ENCODE results near the gene TRIM66. TPM values are rescaled to one million over a fixed set of nuclear protein-coding genes. Genes with fewer than 3 reads are reported as not detected.

Gene TRIM66
- total and polyA plus RNA-seq, 2 donors (not counting 3 experiments of a cell fraction or from before 2014, with no cell fraction given), result 5.5 to 11.7 TPM

DNA sequence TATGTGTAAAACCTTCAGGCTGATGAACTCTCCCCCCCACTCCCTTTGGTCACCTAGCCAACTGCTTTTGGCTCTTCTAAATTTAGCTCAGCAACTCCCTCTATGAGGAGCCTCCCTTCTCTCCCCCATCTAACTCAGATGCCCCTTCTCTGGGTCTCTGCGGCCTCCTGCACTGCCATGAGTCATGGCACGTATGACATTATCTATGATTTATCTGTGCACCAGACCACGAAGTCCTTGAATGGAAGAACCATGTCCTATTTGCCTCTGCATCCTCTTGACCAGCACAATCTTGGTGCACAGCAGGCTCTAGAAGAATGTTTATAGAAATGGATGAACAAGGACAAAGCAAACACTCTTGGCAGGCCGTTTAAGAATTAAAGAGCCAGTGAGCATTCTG is 46.1 kb upstream of the TRIM66 start:
- intact Hi-C loops (cut with micrococcal nuclease), result no loop called here
- FAIRE-seq (no peak), DNase-seq (ENCODE audit: low read depth, low spot score) (no peak)
- dilution Hi-C loops (cut with MboI; ENCODE audit: extremely low pct_ligation_motif_present, low sequenced_read_pairs), result no loop called here
- Histone ChIP-seq H3K9me3 (replicated peaks; ENCODE audit: control insufficient read depth, insufficient read depth, low read length) (no peaks in the 10 kb centered on the region), H3K4me3 (replicated peaks in 1 of 3; ENCODE audit: insufficient read depth in 1 of 3, low read depth in 1 of 3, low read length in 3 of 3) (no peak overlapping the region), H3K9me1 (replicated peaks; ENCODE audit: control insufficient read depth, extremely low read depth, insufficient read depth, low read length) (no peaks in the 10 kb centered on the region), H2AFZ (ENCODE audit: low read depth, low read length) (no peak overlapping the region), H3K4me1 (ENCODE audit: control insufficient read depth, extremely low read depth, insufficient read depth, low read length) (peaks cover 24% of the 10 kb centered on the region), H3K36me3 (ENCODE audit: control insufficient read depth in 2 of 2, extremely low read depth in 1 of 2, insufficient read depth in 2 of 2, low read length in 2 of 2) (no peaks in the 10 kb centered on the region), H3K9ac (replicated peaks; ENCODE audit: extremely low read depth, insufficient read depth, low read length) (no peak overlapping the region), H3K4me2 (ENCODE audit: insufficient read depth, low read length) (no peak overlapping the region), H4K20me1 (replicated peaks; ENCODE audit: control insufficient read depth, extremely low read depth, insufficient read depth, low read length) (no peaks in the 10 kb centered on the region), H3K79me2 (ENCODE audit: control insufficient read depth, insufficient read depth, low read length) (no peaks in the 10 kb centered on the region), H3K27me3 (ENCODE audit: control insufficient read depth in 2 of 2, insufficient read depth in 2 of 2, low read length in 2 of 2) (no peaks in the 10 kb centered on the region), H3K27ac (ENCODE audit: insufficient read depth, low read depth, low read length) (no peak overlapping the region)
- TF ChIP-seq JUN (IDR thresholded peaks at IDR 0.05; ENCODE audit: borderline replicate concordance, insufficient read depth, insufficient read length, low read depth), result no peak
- no TSS peak for BruUV-seq (replicated peaks)
- CTCF ChIA-PET, result no interaction called here
- POLR2A ChIA-PET, result no interaction called here

DNA sequence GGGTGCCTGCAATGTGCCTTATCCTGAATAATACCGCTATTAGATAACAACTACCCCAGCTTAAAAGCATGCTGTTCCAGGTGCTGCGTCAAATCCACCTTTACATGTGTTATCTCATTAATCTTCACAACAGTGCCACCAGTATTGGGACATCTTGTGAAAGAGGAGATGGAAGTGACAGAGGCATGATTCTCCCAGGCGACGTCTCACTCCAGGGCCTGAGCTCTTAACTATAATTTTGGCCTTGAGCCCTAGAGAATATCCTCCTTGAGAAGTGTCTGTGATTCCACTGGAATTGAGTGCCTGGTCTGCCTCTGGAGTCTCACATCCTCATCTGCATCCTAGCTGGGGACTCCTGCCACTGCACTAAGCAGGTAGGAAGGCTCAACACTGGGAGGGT is 43.9 kb upstream of the TRIM66 start:
- Histone ChIP-seq H3K9me3 (replicated peaks; ENCODE audit: control insufficient read depth, insufficient read depth, low read length) (no peaks in the 10 kb centered on the region), H3K27ac (ENCODE audit: insufficient read depth, low read depth, low read length) (no peak overlapping the region), H3K36me3 (ENCODE audit: control insufficient read depth in 2 of 2, extremely low read depth in 1 of 2, insufficient read depth in 2 of 2, low read length in 2 of 2) (no peaks in the 10 kb centered on the region), H4K20me1 (replicated peaks; ENCODE audit: control insufficient read depth, extremely low read depth, insufficient read depth, low read length) (no peaks in the 10 kb centered on the region), H3K9me1 (replicated peaks; ENCODE audit: control insufficient read depth, extremely low read depth, insufficient read depth, low read length) (no peaks in the 10 kb centered on the region), H3K27me3 (ENCODE audit: control insufficient read depth in 2 of 2, insufficient read depth in 2 of 2, low read length in 2 of 2) (no peaks in the 10 kb centered on the region), H3K4me1 (ENCODE audit: control insufficient read depth, extremely low read depth, insufficient read depth, low read length) (peaks cover 6% of the 10 kb centered on the region), H3K9ac (replicated peaks; ENCODE audit: extremely low read depth, insufficient read depth, low read length) (no peak overlapping the region), H3K4me3 (replicated peaks in 1 of 3; ENCODE audit: insufficient read depth in 1 of 3, low read depth in 1 of 3, low read length in 3 of 3) (no peak overlapping the region), H3K4me2 (ENCODE audit: insufficient read depth, low read length) (no peak overlapping the region), H3K79me2 (ENCODE audit: control insufficient read depth, insufficient read depth, low read length) (no peaks in the 10 kb centered on the region), H2AFZ (ENCODE audit: low read depth, low read length) (no peak overlapping the region)
- POLR2A ChIA-PET, result no interaction called here
- TF ChIP-seq EZH2 (IDR thresholded peaks at IDR 0.05; ENCODE audit: borderline replicate concordance, low read depth, low read length, severe bottlenecking), result no peak
- no peak for TF ChIP-seq POLR2A (IDR thresholded peaks at IDR 0.05; ENCODE audit: low read depth, low read length)
- TF ChIP-seq MYC (IDR thresholded peaks at IDR 0.05; ENCODE audit: low read depth, low read length), result no peak
- TF ChIP-seq, protein P1, sequence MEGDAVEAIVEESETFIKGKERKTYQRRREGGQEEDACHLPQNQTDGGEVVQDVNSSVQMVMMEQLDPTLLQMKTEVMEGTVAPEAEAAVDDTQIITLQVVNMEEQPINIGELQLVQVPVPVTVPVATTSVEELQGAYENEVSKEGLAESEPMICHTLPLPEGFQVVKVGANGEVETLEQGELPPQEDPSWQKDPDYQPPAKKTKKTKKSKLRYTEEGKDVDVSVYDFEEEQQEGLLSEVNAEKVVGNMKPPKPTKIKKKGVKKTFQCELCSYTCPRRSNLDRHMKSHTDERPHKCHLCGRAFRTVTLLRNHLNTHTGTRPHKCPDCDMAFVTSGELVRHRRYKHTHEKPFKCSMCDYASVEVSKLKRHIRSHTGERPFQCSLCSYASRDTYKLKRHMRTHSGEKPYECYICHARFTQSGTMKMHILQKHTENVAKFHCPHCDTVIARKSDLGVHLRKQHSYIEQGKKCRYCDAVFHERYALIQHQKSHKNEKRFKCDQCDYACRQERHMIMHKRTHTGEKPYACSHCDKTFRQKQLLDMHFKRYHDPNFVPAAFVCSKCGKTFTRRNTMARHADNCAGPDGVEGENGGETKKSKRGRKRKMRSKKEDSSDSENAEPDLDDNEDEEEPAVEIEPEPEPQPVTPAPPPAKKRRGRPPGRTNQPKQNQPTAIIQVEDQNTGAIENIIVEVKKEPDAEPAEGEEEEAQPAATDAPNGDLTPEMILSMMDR (IDR thresholded peaks at IDR 0.05; ENCODE audit: extremely low read depth in 1 of 2, insufficient read depth in 1 of 2, low read depth in 1 of 2, low read length in 2 of 2), result no peak
- no peak for TF ChIP-seq POLR2AphosphoS5 (IDR thresholded peaks at IDR 0.05; ENCODE audit: insufficient read depth, low read depth, low read length)
- TF ChIP-seq FOS (IDR thresholded peaks at IDR 0.05; ENCODE audit: borderline replicate concordance, insufficient read depth, low read length), result no peak
- TF ChIP-seq, protein P2, sequence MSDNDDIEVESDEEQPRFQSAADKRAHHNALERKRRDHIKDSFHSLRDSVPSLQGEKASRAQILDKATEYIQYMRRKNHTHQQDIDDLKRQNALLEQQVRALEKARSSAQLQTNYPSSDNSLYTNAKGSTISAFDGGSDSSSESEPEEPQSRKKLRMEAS (IDR thresholded peaks at IDR 0.05; ENCODE audit: insufficient read depth, insufficient read length), result no peak
- no peak for TF ChIP-seq JUN (IDR thresholded peaks at IDR 0.05; ENCODE audit: borderline replicate concordance, insufficient read depth, insufficient read length, low read depth)
- no peak for TF ChIP-seq GATA2 (IDR thresholded peaks at IDR 0.05; ENCODE audit: insufficient read depth, insufficient read length, low read depth, low read length)
- CTCF ChIA-PET, result interaction anchor here (1.6 kb wide), 1 partner anchor 19 kb away, joined by 3 read pairs; no protein-coding TSS in a partner anchor
- intact Hi-C loops (cut with micrococcal nuclease) (no loop called here), dilution Hi-C loops (cut with MboI; ENCODE audit: extremely low pct_ligation_motif_present, low sequenced_read_pairs) (no loop called here)
- FAIRE-seq, result no peak
- DNase-seq (ENCODE audit: low read depth, low spot score), result no peak
- BruUV-seq (replicated peaks), result no TSS peak

Measured in endothelial cell of umbilical vein (primary cell).